HG02588 (cell line): ENCODE results near the gene LCP1.
A peak's percentile ranks its signal among the peaks of the same experiment; 100 is the strongest.
"Not testable (repeated sequence)": the region's sequence is repeated elsewhere in the genome, so short reads cannot be mapped to it uniquely, and the experiment has no call there.

Experiments
- ATAC-seq: cut with Tn5 transposase; IDR thresholded peaks from one replicate; pipeline ENCODE4 v1.9.1; 2021; ENCODE audit warnings: mild to moderate bottlenecking, moderate library complexity; ENCODE audit not compliant: unreplicated experiment

The LCP1 gene, protein sequence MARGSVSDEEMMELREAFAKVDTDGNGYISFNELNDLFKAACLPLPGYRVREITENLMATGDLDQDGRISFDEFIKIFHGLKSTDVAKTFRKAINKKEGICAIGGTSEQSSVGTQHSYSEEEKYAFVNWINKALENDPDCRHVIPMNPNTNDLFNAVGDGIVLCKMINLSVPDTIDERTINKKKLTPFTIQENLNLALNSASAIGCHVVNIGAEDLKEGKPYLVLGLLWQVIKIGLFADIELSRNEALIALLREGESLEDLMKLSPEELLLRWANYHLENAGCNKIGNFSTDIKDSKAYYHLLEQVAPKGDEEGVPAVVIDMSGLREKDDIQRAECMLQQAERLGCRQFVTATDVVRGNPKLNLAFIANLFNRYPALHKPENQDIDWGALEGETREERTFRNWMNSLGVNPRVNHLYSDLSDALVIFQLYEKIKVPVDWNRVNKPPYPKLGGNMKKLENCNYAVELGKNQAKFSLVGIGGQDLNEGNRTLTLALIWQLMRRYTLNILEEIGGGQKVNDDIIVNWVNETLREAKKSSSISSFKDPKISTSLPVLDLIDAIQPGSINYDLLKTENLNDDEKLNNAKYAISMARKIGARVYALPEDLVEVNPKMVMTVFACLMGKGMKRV

DNA sequence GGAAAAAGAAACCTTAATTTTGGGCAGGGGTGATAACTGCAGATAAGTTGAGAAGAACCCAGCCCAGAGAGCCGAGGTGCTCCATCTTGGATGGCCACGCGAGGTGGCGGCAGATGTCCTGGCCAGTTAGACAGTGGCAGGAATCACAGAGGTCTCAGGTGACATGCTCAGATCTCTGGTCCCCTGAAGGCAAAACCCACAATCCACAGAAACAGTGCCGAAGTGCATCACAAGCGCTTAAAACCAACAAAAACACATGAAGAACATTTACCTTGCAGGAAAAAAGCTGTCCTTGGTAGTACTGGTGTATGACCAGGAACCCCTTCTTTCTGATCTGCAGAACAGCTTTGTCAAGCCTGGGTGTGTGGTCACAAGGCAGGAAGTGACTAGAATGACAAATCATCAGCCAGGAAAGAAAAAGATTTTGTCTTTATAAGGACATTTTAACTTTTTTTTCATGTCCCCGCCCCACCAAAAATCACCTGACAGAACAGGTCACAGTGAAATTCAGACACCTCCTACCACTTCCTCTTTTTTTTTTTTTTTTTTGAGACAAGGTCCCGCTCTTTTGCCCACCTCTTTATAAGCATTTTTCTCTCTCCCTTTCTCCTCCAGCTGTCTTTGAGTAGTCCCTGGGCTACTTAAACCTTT lies at the start of gene LCP1:
LCP1 (minus strand) TSS at position 338 of the 651 bp plus-strand sequence. CDS start 22,515 bp downstream, outside the sequence.
- ATAC-seq, result peak; percentile 66

DNA sequence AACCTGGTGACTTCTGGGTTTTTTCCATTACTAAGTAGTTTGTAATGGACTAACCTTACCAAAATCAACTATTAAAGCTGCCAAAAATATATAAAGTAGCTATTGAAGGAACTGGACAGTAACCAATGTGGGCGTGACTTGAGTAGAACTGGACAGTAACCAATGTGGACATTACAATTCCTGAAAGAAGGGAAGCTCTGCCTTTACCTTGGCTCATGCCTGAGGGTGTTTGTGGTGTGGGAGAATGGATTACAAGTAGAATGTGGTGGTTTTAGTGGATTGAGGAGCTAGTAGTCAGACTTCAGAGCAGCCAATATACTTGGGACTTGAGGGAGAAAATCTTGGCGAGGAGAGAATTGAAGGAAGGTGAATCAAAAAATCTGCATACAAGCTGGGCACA lies 47.3 kb upstream of the LCP1 start:
- ATAC-seq, result no peak

DNA sequence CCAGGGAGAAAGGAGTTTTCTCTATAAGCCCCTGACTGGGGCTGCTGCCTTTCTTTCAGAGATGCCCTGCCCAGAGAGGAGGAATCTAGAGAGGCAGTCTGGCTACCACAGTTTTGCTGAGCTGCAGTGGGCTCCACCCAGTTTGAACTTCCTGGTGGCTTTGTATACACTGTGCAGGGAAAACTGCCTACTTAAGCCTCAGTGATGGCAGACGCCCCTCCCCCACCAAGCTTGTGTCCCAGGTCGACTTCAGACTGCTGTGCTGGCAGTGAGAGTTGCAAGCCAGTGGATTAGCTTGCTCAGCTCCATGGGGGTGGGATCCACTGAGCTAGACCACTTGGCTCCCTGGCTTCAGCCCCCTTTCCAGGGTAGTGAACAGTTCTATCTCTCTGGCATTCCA lies 38.3 kb upstream of the LCP1 start:
- ATAC-seq, result not testable (repeated sequence)

DNA sequence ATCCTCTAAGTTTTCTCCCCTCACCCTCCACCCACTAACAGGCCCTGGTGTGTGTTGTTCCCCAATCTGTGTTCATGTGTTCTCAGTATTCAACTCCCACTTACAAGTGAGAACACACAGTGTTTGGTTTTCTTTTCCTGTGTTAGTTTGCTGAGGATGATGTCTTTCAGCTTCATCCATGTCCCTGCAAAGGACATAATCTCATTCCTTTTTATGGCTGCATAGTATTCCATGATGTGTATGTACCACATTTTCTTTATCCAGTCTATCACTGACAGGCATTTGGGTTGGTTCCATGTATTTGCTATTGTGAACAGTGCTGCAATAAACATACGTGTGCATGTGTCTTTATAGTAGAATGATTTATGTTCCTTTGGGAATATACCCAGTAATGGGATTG lies 32.8 kb upstream of the LCP1 start:
- ATAC-seq, result not testable (repeated sequence)

DNA sequence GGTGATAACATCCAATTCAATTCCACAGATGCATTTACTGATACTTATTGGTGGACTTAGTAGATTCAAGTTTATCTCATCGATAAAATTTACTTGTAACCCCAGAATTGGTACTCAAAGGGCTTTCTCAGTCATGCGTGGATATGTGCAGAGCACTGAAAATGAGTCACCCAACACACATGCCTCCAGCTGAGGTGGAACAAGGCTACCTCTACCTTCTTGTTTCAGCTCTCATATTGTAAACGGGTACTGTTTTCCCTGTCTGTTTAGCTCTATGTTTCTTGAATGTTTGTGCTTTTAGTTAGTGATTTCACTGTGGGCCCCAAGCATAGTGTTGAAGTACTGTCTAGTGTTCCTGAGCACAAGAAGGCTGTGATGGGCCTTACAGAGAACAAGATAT lies 31.3 kb upstream of the LCP1 start:
- ATAC-seq, result no peak

DNA sequence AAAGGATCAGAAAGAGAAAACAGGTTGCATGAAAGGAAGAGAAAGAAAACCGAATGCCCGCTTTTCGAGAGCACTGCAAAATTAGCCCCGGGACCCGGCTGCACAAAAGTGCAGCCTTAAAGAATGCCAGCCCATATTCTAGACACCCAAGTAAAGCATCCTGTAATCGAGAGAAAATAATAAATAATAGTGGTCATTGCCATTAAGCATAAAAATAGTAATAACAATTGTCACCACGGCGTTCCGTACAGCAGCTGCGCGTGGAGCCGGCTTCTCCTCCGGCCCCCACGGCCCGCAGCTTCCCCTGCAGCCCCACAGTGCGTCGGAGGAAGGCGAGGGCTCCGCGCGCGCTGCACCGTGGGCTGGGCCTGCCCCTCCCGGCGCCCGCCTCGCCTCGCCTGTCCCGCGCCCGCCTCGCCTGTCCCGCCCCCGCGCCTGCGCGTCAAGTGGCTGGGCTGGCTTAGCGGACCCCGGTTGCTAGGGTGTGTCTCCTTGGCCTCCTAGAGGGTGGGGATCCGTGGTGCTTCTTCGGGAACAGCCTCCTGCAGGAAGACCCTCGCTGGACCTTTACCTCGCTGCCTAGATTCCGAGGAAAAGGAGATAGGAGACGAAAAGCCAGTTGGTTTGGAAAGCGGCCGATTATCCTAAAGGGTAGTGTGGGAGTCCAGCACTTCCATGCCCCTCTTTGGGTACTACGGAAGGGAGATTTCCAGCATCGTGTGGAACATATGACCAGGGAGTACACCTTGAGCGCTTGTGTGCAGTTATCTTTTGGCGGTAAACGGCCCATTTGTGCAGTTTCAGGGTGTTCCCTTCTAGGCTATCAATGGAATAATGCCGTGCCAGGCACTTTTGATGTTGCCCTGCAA lies 29.7 kb upstream of the LCP1 start, which contains the start of gene LRRC63:
LRRC63 (plus strand) TSS at position 446 of the 869 bp plus-strand sequence. CDS start 1,107 bp downstream, outside the sequence.
- peak; percentile 97 for ATAC-seq

DNA sequence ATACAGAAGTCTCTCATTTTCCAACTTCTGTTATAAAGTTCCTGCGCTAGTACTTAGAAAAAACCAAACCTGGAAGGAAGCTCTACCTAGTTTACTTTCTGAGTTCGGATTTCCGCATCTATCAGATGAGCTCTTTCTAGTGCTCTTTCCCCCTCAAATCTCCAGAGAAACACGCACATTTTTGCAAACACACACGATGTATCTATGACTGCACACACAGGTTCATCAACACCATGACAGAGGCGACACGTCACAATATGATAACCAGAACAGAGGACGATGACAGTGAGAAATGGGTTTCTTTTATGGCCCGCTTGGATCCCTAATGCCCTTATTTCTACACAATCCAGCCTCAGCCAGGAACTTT lies 29.1 kb upstream of the LCP1 start:
- ATAC-seq, result peak; percentile 13

DNA sequence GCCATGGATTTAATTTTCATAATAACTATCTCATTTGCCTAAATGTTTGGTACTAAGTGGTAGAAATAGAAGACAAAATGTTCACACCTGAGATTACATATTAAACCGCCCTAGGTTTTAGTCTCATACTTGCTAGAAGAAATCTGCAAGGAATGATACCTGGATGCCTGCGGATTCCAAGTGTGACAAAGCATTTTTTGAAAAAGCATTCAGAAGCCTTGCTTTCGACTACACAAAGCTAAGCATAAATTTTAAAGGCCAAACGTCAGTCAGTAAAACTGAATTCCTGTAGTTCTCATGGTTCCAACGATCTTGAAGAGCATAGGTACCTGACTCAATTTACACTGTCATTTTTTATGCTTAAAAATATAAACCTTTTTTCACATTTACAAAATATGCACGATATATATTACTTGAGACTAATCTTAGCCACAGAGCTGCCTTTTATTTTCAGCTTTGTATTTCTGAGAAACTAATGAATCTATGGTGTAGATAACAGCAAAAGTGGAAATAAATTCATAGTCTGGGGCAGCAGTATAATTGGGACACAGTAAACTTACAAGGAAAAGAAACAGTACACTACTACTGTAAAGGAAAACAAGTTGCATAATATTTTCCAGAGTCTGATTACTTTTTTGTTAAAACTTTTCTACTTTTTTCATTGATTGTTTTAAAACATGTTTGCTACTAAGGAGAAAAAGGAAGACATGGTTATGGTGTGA lies 28.5 kb upstream of the LCP1 start:
- ATAC-seq, result no peak

DNA sequence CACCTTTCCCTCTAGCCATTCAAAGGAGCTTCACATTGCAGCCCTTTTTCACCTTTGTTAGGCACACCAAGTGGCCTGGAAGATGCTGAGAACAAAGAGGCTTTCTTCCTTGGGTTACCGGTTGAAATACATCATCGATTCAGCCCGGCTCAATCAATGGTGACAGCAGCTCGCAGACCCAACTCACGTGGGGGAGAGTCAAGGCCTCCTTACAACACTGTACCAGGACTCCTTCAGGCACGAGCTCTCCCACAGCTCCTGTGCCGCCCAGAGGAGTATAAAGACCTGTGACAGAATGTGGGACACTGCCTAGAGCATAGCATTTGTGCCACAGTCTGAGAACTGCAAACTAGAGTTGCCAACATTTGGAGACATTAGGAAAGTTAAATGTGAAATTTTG lies 25.9 kb upstream of the LCP1 start:
- no peak for ATAC-seq

DNA sequence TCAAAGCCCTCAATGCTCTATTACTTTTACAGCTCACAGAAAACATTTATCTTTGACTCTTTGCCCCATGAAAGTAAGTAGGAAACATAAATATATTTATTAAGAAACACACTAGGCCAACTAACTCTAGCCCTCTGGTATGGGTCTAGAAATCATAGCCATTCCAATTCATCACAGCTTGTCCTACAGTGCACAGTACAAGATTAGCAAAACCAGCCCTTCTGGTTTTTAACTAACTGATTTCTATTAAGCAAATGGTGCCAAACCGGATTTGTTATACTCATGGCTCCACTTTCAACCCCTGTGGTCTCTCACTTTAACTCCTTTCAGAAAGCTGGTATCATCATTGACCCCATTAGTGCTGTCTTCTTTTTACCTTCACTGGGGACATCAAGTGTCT lies 24.2 kb upstream of the LCP1 start:
- ATAC-seq, result no peak

DNA sequence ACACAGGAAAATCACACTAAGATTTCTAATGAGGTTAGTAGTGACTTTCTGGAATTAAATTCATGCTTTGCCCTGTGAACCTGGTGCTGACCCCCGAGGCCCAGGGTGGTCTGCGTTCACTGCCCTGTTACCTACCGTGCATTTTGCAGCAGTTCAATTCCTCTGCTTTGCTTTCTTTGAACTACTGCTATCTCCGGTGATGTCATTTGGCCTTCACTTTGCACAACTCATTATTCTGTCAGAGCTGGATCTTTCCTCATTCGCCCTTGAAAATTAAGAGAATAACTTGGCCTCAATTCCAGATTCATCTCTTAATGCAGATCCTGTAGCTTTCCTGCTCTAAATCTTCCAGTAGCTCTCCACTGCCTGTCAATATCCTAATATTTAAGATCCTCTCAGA lies 21.0 kb upstream of the LCP1 start:
- no peak for ATAC-seq

DNA sequence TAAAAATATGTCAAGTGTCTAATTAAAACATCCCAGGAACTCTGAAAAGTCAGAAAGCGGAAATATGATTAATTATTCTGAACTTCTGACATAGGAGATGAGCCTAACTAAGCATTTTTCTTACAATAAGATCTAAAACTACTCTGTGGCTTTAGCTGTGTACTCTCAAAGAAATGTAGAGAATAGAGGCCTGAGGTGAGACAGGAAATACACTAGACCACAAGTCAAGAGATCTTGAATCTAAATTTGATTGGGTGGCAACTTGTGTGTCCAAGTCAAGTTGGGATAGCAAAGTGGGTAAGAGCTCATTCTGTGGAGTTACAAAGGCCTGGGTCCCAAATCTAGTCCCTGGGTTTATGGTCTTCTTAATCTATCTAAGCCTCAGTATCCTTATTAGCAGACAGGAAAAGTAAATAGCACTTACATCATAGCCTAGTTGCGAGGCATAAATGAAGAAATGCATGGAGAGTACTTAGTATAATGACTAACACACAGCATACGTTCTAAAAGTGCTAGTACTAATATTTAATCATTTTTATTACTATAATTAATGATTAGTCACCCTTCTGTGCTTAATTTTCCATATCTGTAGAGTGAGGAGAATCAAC lies 20.3 kb upstream of the LCP1 start:
- no peak for ATAC-seq

DNA sequence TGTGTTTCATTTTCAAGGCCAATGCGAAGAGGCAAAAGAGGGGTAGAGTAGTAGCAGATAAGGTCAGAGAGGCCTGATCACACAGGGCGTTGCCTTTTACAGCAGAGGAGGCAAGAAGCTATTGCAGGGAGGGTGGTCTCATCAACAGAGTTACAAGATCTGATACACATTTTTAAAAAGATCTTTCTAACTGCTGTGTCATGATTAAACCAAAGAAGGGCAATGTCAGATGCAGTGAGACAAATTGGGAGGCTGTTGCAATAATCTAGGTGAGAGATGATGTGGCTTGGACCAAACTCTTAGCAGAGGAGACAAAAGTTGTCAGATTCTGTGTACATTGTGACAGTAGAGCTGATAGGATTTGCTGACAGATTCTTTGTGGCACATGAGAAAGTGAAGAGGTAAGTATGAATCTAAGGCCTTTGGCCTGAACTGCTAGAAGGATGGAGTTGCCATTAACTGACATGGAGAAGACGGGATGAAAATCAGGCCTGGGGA lies 16.8 kb upstream of the LCP1 start:
- ATAC-seq, result no peak

DNA sequence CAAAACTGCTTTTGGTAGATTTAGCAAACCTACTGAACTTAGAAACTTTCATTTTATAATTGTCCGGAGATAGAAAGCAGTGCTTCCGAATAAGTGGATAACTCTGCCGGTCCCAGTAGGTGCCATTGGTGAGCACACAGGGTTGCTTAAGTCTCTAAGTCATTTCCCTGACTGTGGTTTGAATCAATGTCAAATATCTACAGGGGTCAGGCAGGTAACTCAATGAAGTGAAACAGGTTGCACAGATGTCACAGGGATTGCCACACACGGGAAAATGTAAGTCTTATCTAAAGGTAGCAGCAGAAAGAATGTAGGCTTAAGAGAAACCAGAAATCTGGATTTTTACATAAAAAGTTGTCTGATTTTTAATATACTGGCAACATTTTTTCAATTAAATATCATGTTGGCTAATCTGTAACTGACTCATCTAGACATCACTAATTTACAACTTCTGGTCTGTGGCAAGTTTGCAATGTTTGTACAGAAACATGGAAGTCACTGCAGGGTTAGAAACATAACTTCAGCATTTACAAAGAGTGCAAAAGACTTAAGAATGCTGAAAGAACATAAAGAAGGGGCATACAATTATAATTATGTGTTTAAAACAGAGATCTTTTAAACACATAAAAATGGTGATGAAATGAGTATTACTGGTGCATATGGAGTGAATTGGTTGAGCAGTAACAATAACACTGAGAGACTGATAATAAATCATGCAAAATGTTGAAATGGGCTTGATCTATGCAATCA lies 15.5 kb upstream of the LCP1 start:
- no peak for ATAC-seq

DNA sequence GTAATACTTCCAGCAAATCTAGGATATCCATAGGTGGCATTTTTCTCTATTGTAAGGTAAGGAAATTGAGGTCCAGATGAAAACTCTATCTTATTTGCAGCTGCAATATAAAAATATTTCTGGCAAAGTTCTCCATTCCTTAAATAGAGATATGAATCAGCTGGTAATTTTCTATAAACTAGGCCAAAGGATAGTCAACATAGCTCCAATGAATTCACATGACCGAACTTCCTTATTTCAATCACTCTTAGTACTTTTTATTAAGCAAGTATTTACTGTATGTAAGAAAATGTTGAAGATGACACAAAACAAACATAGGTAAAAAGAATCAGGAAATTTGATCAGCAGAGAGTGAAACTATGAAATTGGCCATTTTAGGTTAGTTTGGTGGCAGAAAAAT lies 13.0 kb upstream of the LCP1 start:
- ATAC-seq, result no peak

DNA sequence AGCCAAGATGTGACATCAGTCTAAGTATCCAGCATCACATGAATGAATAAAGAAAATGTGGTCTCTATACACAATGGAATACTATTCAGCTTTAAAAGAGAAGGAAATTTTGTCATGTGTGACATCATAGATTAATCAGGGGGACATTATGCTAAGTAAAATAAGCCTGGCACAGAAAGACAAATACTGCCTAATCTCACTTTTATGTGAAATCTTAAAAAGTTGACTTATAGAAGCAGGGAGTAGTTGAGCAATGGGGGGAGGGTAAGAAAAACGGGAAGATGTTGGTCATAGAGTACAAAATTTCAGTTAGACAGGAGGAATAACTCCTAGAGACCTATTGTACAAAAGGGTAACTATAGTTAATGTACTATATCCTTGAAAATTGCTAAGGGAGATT lies 10.4 kb upstream of the LCP1 start:
- no peak for ATAC-seq

DNA sequence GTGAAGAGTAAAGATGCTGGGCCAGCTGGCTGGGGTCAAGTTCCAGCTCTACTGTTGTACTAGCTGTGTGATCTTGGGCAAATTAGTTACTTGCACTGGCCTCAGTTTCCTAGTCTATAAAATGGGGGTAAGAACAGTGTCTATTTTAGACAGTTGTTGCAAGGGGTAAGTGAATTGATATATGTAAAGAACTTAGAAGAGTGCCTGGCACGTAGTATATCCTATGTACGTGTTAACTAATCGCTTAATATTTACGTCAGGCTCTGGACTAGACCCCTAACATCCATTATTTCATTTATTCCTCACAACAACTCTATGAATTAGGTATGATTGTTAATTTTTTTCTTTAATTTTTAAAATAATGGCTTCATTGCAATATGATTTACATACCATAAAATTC lies 3.7 kb upstream of the LCP1 start:
- ATAC-seq, result no peak

DNA sequence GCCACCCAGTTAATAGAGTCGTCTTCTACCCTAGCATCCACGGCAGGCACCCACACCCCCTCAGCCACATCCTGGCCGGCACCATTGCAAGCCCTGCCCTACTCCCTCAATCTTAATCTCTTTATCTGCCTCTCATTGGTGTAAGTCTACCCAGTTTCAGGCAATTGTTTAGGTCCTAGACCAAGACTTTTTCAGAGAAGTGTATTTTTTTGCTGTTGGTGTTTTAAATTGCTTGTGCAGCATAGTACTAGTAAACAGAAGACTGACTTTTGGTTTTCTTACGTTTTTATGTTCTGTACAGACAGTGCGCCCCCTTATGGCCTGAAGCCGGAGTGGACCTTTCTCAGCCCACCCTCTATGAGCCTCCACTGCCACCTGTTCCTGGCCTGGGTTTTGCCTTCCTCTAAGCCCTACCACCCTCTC lies 2.3 kb upstream of the LCP1 start:
- ATAC-seq, result peak; percentile 34
